ENCODE data around the gene UVRAG.
"Not testable (repeated sequence)": the region's sequence is repeated elsewhere in the genome, so short reads cannot be mapped to it uniquely, and the experiment has no call there.

UVRAG gene

GRCh38 chr11:75879737-75880136 lies 64.7 kb downstream of the UVRAG start:
- DNase-seq (ENCODE audit: low read depth) = no peak

GRCh38 chr11:75880343-75880742 lies 65.3 kb downstream of the UVRAG start:
- not testable (repeated sequence) for DNase-seq (ENCODE audit: low read depth)

GRCh38 chr11:75884321-75884720 lies 69.3 kb downstream of the UVRAG start:
- no peak for DNase-seq (ENCODE audit: low read depth)

GRCh38 chr11:75888416-75888815 lies 73.4 kb downstream of the UVRAG start:
- no peak for DNase-seq (ENCODE audit: low read depth)

GRCh38 chr11:75891947-75892739 lies 77.1 kb downstream of the UVRAG start:
- no peak for DNase-seq (ENCODE audit: low read depth)

- no peak for DNase-seq (ENCODE audit: low read depth)
These were observed 78.2 kb downstream of the UVRAG start for GRCh38 chr11:75893251-75893650.

- DNase-seq (ENCODE audit: low read depth) = no peak
These were observed 79.1 kb downstream of the UVRAG start for GRCh38 chr11:75894036-75894585.

GRCh38 chr11:75896843-75897419 lies 81.9 kb downstream of the UVRAG start:
- no peak for DNase-seq (ENCODE audit: low read depth)

GRCh38 chr11:75898871-75899270 lies 83.9 kb downstream of the UVRAG start:
- DNase-seq (ENCODE audit: low read depth) = no peak

GRCh38 chr11:75899806-75900205 lies 84.8 kb downstream of the UVRAG start:
- no peak for DNase-seq (ENCODE audit: low read depth)

- DNase-seq (ENCODE audit: low read depth) = no peak
These were observed 85.8 kb downstream of the UVRAG start for GRCh38 chr11:75900848-75901247.

- DNase-seq (ENCODE audit: low read depth) = no peak
These were observed 87.6 kb downstream of the UVRAG start for GRCh38 chr11:75902631-75903030.

GRCh38 chr11:75903276-75903675 lies 88.3 kb downstream of the UVRAG start:
- DNase-seq (ENCODE audit: low read depth) = no peak

- DNase-seq (ENCODE audit: low read depth) = no peak
These were observed 90.4 kb downstream of the UVRAG start for GRCh38 chr11:75905434-75905833.

GRCh38 chr11:75907906-75908527 lies 93.0 kb downstream of the UVRAG start:
- no peak for DNase-seq (ENCODE audit: low read depth)

- DNase-seq (ENCODE audit: low read depth) = no peak
These were observed 95.6 kb downstream of the UVRAG start for GRCh38 chr11:75910426-75911145.

GRCh38 chr11:75911459-75911858 lies 96.4 kb downstream of the UVRAG start:
- no peak for DNase-seq (ENCODE audit: low read depth)

GRCh38 chr11:75913984-75914383 lies 99.0 kb downstream of the UVRAG start:
- DNase-seq (ENCODE audit: low read depth) = no peak

- DNase-seq (ENCODE audit: low read depth) = no peak
These were observed 101.9 kb downstream of the UVRAG start for GRCh38 chr11:75916882-75917281.

- DNase-seq (ENCODE audit: low read depth) = no peak
These were observed 103.3 kb downstream of the UVRAG start for GRCh38 chr11:75918331-75918730.

GRCh38 chr11:75919525-75919924 lies 104.5 kb downstream of the UVRAG start:
- DNase-seq (ENCODE audit: low read depth) = no peak

GRCh38 chr11:75920848-75921247 lies 105.8 kb downstream of the UVRAG start:
- DNase-seq (ENCODE audit: low read depth) = no peak
